Left ventricle myocardium superior (tissue), 1 donor: ENCODE measurements around the gene MBD3. TPM values are rescaled to one million over a fixed set of nuclear protein-coding genes. Genes with fewer than 3 reads are reported as not detected.

ENCODE experiments used
- ATAC-seq: fragments of 200-7000 bp; cut with Tn5 transposase; one replicate; pipeline ENCODE4 v1.9.1; 2020; ENCODE audit warnings: mild to moderate bottlenecking, moderate library complexity
- DNase-seq: peaks from one replicate; pipeline ENCODE4 v3.0.0-alpha.2; 2020
- intact Hi-C: fragments of 100-400 bp; cut with micrococcal nuclease; formaldehyde crosslinking; loops from one replicate; pipeline ENCODE4 v1.11.0; 2022
- total RNA-seq: library from RNA; stranded (reverse); fragmentation: NEBNext Ultra II Directional; extraction: Animal tissue kit (Norgen Biotek cat#: 25700); gene quantifications from one replicate; pipeline ENCODE4 v1.2.1, GENCODE V29; 2021
- donor health status: DM: no; HTN: yes; CAD: no; lungs with severe emphysema.

MBD3 gene
- total RNA-seq, 1 donor from 2014 or later, result 59.0 TPM

- intact Hi-C loops, result no loop called here
- ATAC-seq (peak; percentile 71), DNase-seq (peak; percentile 82)
Observed at GRCh38 chr19:1577090-1577928, 15.4 kb downstream of the MBD3 start.

DNA sequence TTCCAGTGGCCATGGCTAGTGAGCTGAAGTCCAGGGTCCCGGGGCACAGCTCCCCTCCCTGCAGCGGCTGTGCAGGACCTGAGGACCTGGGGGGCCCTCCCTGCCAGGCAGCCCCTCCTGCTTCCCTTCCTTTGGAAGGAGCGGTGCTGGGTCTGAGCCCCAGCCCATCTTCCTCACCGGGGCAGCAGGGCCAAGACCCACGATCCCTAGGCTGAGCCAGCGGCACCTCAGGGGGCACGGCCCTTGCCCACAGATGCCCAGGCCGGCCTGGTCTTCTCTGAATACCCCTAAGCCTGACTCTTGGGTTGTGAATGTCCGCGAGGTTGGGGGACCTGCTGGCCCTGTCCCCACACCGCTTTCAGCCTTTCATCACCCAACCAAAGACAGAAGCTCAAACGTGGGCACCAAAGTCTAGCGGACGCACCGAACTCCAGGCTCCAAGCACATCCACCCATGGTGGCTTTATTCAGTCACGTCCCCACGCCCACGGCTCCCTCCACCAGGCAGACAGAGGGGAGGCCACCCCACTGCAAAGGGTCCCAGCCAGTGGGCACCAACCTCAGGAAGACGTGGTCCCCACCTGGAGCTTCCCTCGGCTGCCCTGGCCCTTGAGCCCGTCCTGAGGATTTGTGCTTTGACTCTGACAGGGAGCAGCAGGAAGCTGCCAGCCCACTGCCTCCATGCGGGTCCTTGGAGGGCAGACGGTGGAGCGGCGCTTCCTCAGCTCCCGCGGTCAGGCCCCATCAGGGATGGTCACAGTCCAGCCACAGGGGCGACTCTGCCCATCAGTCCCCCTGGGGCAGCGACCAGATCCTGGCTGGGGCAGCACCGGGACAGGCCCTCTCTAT is 16.2 kb downstream of the MBD3 start:
- DNase-seq, result no peak
- intact Hi-C loops, result no loop called here
- ATAC-seq, result peak; percentile 9

DNA sequence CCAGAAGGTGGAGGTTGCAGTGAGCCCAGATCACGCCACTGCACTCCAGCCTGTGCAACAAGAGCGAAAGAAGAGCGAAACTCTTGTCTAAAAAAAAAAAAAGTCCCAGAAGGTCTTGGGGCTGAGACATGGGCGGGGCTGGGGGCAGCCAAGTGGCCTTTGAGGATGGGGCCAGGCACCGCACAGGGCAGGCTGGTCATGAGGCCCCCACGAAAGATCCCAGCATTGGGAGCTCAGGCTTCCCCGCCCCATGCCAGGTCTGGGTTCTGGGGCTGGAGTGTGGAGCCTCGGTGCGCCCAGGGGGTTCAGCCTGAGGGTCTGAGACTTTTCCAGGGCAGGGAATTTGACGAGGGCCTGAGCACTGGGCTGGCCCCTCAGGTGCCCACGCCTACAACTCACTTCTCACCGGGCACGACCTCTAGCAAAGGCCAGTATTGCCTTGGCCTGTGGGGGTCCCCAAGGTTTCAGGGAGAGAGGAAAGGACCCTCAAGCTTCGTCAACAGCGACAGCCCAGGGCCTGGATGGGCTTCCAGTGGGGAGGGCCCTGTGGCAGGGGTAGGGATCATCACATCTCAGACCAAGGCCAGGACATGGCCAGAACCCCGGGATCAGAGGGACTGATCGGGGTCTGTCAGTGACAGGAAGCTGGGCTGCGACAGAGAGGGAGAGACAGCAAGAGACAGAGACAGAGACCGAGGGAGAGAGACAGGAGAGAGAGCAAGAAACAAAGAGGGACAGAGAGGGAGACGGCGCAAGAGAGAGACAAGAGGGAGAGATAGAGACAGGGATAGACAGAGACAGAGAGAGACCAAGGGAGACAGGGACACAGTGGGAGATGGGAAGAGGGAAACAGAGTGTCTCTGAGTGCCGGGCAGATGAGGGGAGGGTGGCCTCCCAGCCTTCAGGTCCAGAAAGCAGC is 17.1 kb downstream of the MBD3 start:
- intact Hi-C loops, result no loop called here
- no peak for DNase-seq

GRCh38 chr19:1574354-1575136 is 18.1 kb downstream of the MBD3 start:
- ATAC-seq, result no peak
- intact Hi-C loops, result no loop called here

More for the DNA sequence above, 17.1 kb downstream of the MBD3 start:
- no peak for ATAC-seq

GRCh38 chr19:1572795-1573194 is 19.9 kb downstream of the MBD3 start:
- intact Hi-C loops, result no loop called here
- DNase-seq (no peak), ATAC-seq (no peak)

More at GRCh38 chr19:1574354-1575136, 18.1 kb downstream of the MBD3 start:
- DNase-seq, result no peak

- no peak for DNase-seq
- intact Hi-C loops, result no loop called here
- no peak for ATAC-seq
Observed at GRCh38 chr19:1571358-1571757, 21.3 kb downstream of the MBD3 start.

- DNase-seq, result no peak
- ATAC-seq, result no peak
- intact Hi-C loops, result no loop called here
Observed at GRCh38 chr19:1570836-1571235, 21.8 kb downstream of the MBD3 start.

- intact Hi-C loops, result no loop called here
- DNase-seq, result no peak
- ATAC-seq, result no peak
Observed at GRCh38 chr19:1569997-1570396, 22.7 kb downstream of the MBD3 start.

DNA sequence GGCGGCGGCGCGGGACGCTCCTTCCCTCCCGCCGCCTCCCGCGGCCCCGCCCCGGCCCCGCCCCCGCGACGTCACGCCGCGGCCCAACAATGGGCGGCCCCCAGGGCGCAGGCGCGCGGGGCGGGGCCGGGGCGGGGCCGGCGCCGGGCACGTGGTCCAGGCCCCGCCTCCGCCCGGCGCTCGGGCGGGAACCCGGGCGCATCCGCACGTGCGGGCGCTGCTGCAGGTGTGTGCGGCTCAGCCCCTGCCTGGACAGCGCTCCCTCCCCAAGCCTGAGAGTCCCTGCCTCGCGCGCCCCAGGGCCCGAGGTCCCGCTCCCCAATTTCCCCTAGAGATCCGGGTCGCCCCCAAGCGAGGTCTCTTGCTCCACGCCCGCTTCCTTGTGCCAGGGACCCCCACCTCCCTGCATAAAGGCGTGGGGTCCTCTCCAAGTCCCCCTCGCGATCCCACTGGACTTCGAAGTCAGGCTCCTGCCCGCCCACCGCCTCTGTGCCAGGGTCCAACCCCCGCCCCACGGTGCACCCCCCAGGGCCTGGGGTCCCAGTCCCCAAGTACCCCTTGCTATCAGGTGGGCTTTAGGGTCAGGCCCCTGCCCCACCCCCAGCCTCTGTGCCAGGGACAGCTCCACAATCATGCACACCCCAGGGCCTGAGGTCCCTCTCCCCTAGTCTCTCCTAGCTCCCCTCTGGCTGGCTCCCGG is 24.2 kb downstream of the MBD3 start, which contains the start of gene MEX3D:
Gene MEX3D (minus strand): TSS at position 6 of the 700 bp plus-strand sequence. CDS start 267 bp downstream, outside the sequence.
- peak; percentile 84 for ATAC-seq
- DNase-seq, result peak; percentile 91
- intact Hi-C loops, result no loop called here

- DNase-seq (no peak), ATAC-seq (no peak)
- intact Hi-C loops, result no loop called here
Observed at GRCh38 chr19:1567848-1568227, 24.8 kb downstream of the MBD3 start.

- DNase-seq, result peak; percentile 67
- intact Hi-C loops, result no loop called here
Observed at GRCh38 chr19:1567116-1567847, 25.4 kb downstream of the MBD3 start.

DNA sequence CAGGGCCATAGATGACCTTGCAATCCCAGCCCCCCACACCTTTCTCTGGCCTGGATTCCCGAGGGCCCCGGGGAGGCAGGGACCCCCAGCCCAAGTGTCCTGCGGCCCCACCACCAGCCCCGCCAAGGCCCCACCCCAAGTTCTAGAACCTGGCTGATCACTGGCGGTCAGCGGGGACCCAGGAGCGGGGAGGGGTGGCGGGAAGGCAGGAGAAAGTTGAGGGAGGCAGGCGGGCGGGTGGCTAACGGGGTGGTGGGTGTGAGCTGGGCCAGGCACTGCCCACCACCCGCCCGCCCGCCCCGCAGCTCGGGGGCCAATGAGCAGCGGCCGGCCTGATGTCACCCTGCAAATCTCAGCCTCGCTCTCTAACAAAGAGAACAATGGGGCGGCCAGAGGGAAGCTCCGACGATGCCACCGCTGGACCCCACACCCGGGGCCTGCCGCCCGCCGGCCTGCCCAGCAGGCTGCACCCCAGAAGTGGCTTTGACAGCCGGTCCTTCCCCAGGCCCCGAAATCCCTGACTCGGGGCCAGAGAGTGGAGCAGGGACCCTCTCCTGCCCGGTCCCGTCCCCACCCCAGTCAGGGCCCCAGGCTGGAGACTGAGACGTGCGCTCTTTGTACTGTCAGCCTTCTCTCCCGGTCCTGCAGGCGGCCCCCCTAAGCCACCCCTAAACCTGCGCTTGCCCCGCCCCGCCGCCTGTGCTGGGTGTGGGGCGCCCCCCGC is 26.1 kb downstream of the MBD3 start:
- peak; percentile 84 for ATAC-seq
- peak; percentile 73 for DNase-seq
- intact Hi-C loops, result no loop called here

More at GRCh38 chr19:1567116-1567847, 25.4 kb downstream of the MBD3 start:
- no peak for ATAC-seq

DNA sequence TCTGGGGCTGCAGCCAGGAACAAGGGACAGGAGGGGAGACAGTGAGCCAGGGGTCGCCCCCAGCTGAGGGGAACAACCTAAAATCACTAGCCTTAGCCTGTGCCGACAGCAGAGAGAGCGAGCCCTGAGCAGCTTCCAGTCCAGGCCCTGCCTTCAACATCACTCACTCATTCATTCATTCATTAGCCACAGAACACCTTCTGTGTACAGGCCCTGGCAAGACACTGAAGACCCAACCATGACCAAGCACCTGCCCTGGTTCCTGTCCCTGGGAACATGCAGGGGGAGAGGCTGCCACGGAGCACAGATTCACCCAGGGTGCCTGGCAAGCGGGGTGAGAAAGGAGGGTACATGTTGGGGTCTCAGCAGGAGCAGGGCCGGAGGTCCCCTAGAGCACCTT is 29.4 kb downstream of the MBD3 start:
- intact Hi-C loops, result no loop called here
- DNase-seq, result no peak
- ATAC-seq, result no peak

DNA sequence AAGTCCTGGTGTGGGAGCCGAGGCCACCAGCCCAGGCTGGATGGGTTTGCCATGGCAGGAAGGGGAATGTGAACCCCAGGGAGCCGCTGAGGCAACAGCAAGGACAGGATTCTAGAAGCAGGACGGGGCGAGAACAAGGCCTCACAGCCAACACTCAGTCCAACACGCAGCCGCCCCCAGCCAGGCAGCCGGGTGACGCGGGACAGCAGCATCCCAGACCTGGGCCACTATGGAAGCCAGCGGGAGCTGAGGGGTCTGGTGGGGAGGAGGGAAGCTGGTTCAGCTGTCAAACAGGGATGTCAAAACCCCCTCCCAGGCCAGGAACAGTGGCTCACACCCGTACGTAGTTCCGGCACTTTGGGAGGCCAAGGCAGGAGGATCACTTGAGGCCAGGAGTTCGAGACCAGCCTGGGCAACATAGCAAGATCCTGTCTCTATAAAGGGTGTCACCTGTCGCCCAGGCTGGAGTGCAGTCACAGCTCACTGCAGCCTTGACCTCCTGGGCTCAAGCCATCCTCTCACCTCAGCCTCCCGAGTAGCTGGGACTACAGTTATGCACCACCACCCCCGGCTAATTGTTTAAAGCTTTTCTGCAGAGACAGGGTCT is 31.3 kb downstream of the MBD3 start:
- DNase-seq (no peak), ATAC-seq (no peak)
- intact Hi-C loops, result no loop called here

DNA sequence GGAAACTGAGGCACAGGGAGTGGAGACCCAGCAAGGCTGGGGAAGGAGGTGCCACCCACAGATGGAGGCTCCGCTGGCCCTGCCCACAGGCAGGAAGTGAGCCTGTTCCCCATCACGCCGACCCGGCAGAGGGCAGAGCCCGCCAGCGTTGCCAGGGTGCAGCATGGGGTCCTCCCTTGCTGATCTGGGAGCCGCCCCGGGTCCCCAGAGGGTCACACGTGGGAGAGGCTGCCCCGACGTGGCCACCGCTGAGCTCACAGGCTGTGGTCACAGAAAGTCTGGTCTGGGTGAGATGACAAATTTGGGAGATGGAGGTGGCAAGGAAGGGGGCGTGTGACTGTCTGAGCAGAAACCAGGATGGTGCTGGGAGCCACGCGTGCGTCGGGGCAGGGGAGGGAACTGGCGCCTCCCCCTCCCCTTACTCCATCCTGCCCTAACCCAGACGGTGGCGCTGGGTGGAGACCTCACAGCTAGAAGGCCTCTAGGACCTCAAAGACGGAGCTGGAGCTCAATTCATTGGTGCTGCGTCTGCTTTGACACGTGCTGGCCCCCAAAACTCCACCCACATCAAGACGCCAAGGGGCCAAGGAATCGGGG is 32.3 kb downstream of the MBD3 start:
- ATAC-seq, result no peak
- intact Hi-C loops, result no loop called here
- no peak for DNase-seq

DNA sequence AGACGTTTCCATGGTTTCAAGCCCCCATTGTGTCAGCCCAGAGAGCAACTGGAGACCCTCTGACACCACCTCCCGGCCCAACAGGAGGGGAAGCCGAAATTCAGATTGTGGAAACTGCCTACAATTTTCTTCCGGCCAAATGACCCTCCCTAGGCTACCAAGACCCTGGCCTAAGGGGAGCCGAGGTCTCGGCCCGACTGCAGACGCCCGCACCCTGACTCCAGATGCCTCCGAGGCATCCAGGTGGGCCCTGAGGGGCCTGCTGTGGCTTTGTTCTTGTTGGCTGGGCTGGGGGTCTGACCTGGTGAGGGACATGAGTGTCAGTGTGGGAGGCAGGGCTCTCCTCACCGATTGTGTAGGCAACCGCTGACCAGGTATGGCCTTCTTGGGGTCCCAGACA is 34.1 kb downstream of the MBD3 start:
- intact Hi-C loops, result no loop called here
- no peak for ATAC-seq
- no peak for DNase-seq
